ENCODE results near the gene EIF3F. TPM values are rescaled to one million over a fixed set of nuclear protein-coding genes. Genes with fewer than 3 reads are reported as not detected.

EIF3F gene
- total and polyA plus RNA-seq, 2 of the 4 experiments (the other 2 are of a cell fraction), result 279 to 306 TPM

GRCh38 chr11:8011371-8011770 is 24.2 kb downstream of the EIF3F start:
- Histone ChIP-seq H2BK120ac (ENCODE audit: low read depth, low read length) (no peak overlapping the region), H3K36me3 (ENCODE audit: control insufficient read depth, insufficient read depth, low read length) (no peaks in the 10 kb centered on the region), H4K5ac (ENCODE audit: low read depth, low read length) (no peak overlapping the region), H3K9me3 (ENCODE audit: control insufficient read depth, insufficient read depth, low read length) (no peaks in the 10 kb centered on the region), H3K79me1 (ENCODE audit: low read depth in 1 of 2, low read length in 2 of 2) (no peaks in the 10 kb centered on the region), H2AK9ac (replicated peaks; ENCODE audit: low read depth, low read length, poor library complexity) (no peak overlapping the region), H4K91ac (ENCODE audit: insufficient read depth, low read depth, low read length) (no peak overlapping the region), H2AK5ac (ENCODE audit: low read depth, low read length) (peak overlapping the region; percentile 59; the same call in 1 of the 2 replicates), H3K4me2 (ENCODE audit: low read depth, low read length) (no peak overlapping the region), H3K4me1 (ENCODE audit: control insufficient read depth, insufficient read depth, low read length) (peaks cover 16% of the 10 kb centered on the region), H4K8ac (ENCODE audit: low read depth in 2 of 2, low read length in 2 of 2) (no peak overlapping the region), H3K23ac (ENCODE audit: low read depth, low read length) (no peak overlapping the region), H2AFZ (replicated peaks; ENCODE audit: low read length, poor library complexity) (no peak overlapping the region), H3K9ac (ENCODE audit: low read depth, low read length) (no peak overlapping the region), H3K27me3 (ENCODE audit: control insufficient read depth, insufficient read depth, low read length) (no peaks in the 10 kb centered on the region), H4K20me1 (ENCODE audit: insufficient read depth, low read length) (peaks cover 7% of the 10 kb centered on the region; the same call in 1 of the 2 replicates), H3K27ac (ENCODE audit: insufficient read depth, low read length) (no peak overlapping the region), H3K4ac (ENCODE audit: low read depth, low read length) (no peak overlapping the region), H2BK15ac (ENCODE audit: low read depth, low read length) (no peak overlapping the region), H3K9me1 (ENCODE audit: insufficient read depth, low read length) (peaks cover 16% of the 10 kb centered on the region), H2BK20ac (ENCODE audit: low read depth, low read length) (peak overlapping the region; percentile 49), H2BK5ac (ENCODE audit: low read depth, low read length, poor library complexity, severe bottlenecking) (no peak overlapping the region), H3K14ac (replicated peaks; ENCODE audit: low read depth, low read length) (no peak overlapping the region; the same call in 1 of the 2 replicates), H3K56ac (ENCODE audit: extremely low read depth, insufficient read depth, low read length) (no peak overlapping the region), H3K4me3 (ENCODE audit: insufficient read depth, low read depth, low read length) (no peak overlapping the region), H3K18ac (ENCODE audit: low read depth, low read length) (no peak overlapping the region)
- ChIA-PET CTCF (interaction anchor here (0.6 to 3.0 kb wide), 3 partner anchors 22 to 667 kb away, joined by 3 to 11 read pairs (median 4); no protein-coding TSS in a partner anchor), POLR2A (ENCODE audit: unreplicated experiment) (no interaction called here)
- no TSS peak for BruUV-seq (replicated peaks)
- in situ Hi-C loops (cut with MboI; ENCODE audit: low sequenced_read_pairs), result no loop called here
- no peak for DNase-seq
- intact Hi-C loops (cut with micrococcal nuclease), result no loop called here
- dilution Hi-C loops (cut with HindIII; ENCODE audit: low sequenced_read_pairs, unreplicated experiment), result no loop called here
- TF ChIP-seq USF2 (IDR thresholded peaks at IDR 0.05; ENCODE audit: low read depth, low read length), result no peak
- TF ChIP-seq MXI1 (IDR thresholded peaks at IDR 0.05; ENCODE audit: borderline replicate concordance, low read depth, low read length), result no peak
- no peak for TF ChIP-seq RAD21 (IDR thresholded peaks at IDR 0.05; ENCODE audit: low read length)
- no peak for TF ChIP-seq ELK1 (IDR thresholded peaks at IDR 0.05; ENCODE audit: borderline replicate concordance, low read depth, low read length)
- no peak for TF ChIP-seq CTCF (conservative IDR thresholded peaks at IDR 0.05; ENCODE audit: low read depth, low read length)
- TF ChIP-seq POLR2A (IDR thresholded peaks at IDR 0.05; ENCODE audit: low read depth, low read length), result no peak
- TF ChIP-seq BHLHE40 (IDR thresholded peaks at IDR 0.05; ENCODE audit: low read depth, low read length), result no peak
- TF ChIP-seq RFX5 (IDR thresholded peaks at IDR 0.05; ENCODE audit: low read depth, low read length), result no peak
- no peak for TF ChIP-seq SMC3 (IDR thresholded peaks at IDR 0.05; ENCODE audit: low read depth, low read length)
- no peak for ATAC-seq (ENCODE audit: low read depth)
- WGBS, 2 experiments (ENCODE audit: extremely low coverage in 2 of 2, insufficient read length in 1 of 2), result no CpG with 5 or more reads among the region's 2 CpGs
